Pericardium fibroblast (primary cell): Measurements from ENCODE around the gene DNAJB5. TPM values are rescaled to one million over a fixed set of nuclear protein-coding genes. Genes with fewer than 3 reads are reported as not detected.

ENCODE experiments used
- total RNA-seq: library from RNA; depleted of rRNA; stranded (reverse); fragments of >200 nt; gene quantifications from 2 replicates; pipeline ENCODE4 v1.2.3, GENCODE V29; 2015

The DNAJB5 gene
- total RNA-seq = 8.2 and 13.4 TPM in 2 replicates

GRCh38 chr9:34989003-34989945 lies at the start of gene DNAJB5:
Gene DNAJB5 (plus strand): TSS chr9:34989745. CDS start chr9:34990631, 886 bp downstream.

GRCh38 chr9:34957492-34958410 lies 31.8 kb upstream of the DNAJB5 start, which contains the start of gene PHF24:
Gene PHF24 (plus strand): TSS chr9:34958285. CDS start chr9:34971299, 13,014 bp downstream.

Other genes starting within 250 kb of the DNAJB5 start
- gene PHF24, start 31.5 kb upstream of the DNAJB5 start, total RNA-seq = 0.12 and 1.0 TPM in 2 replicates
- 178 and 219 TPM in 2 replicates for gene VCP, start 82.9 kb downstream of the DNAJB5 start, total RNA-seq
- 11.2 and 17.9 TPM in 2 replicates for gene FANCG, start 90.2 kb downstream of the DNAJB5 start, total RNA-seq
- gene PIGO, start 106.8 kb downstream of the DNAJB5 start, total RNA-seq = 8.6 and 13.3 TPM in 2 replicates
- gene STOML2, start 113.4 kb downstream of the DNAJB5 start, total RNA-seq = 118 and 125 TPM in 2 replicates
- gene ATOSB, start 126.1 kb downstream of the DNAJB5 start, total RNA-seq = 10.8 and 22.4 TPM in 2 replicates
- 10.3 and 12.5 TPM in 2 replicates for gene UNC13B, start 172.3 kb downstream of the DNAJB5 start, total RNA-seq